OCI-M2 (cell line): ENCODE results near the gene TBX6.
"Not testable (repeated sequence)": the region's sequence is repeated elsewhere in the genome, so short reads cannot be mapped to it uniquely, and the experiment has no call there.

Experiments
- DNase-seq: peaks from one replicate; lab custom pipeline; 2025; ENCODE audit not compliant: unreplicated experiment; lab: John Stamatoyannopoulos, UW

TBX6 gene

GRCh38 chr16:30091474-30092372 is at the start of gene TBX6:
TBX6 (minus strand) TSS chr16:30091924; CDS start chr16:30091193, 731 bp downstream.
- no peak for DNase-seq

GRCh38 chr16:30139583-30140481 is 48.1 kb upstream of the TBX6 start:
- no peak for DNase-seq

- no peak for DNase-seq
Observed at GRCh38 chr16:30137897-30138296, 46.2 kb upstream of the TBX6 start.

GRCh38 chr16:30136971-30137605 is 45.4 kb upstream of the TBX6 start:
- DNase-seq, result no peak

GRCh38 chr16:30132591-30132990 is 40.9 kb upstream of the TBX6 start:
- DNase-seq, result no peak

GRCh38 chr16:30131869-30132475 is 40.2 kb upstream of the TBX6 start:
- DNase-seq, result no peak

- no peak for DNase-seq
Observed at GRCh38 chr16:30127993-30128392, 36.3 kb upstream of the TBX6 start.

- not testable (repeated sequence) for DNase-seq
Observed at GRCh38 chr16:30125690-30126089, 34.0 kb upstream of the TBX6 start.

GRCh38 chr16:30124985-30125379 is 33.3 kb upstream of the TBX6 start:
- DNase-seq, result no peak

GRCh38 chr16:30122604-30123160 is 31.0 kb upstream of the TBX6 start:
- no peak for DNase-seq

GRCh38 chr16:30121741-30122571 is 30.2 kb upstream of the TBX6 start:
- no peak for DNase-seq

GRCh38 chr16:30120340-30121105 is 28.8 kb upstream of the TBX6 start:
- no peak for DNase-seq

GRCh38 chr16:30119428-30119827 is 27.7 kb upstream of the TBX6 start:
- DNase-seq, result no peak

GRCh38 chr16:30117768-30118167 is 26.0 kb upstream of the TBX6 start:
- DNase-seq, result no peak

- DNase-seq, result no peak
Observed at GRCh38 chr16:30116291-30117207, 24.8 kb upstream of the TBX6 start.

- no peak for DNase-seq
Observed at GRCh38 chr16:30115238-30115637, 23.5 kb upstream of the TBX6 start.

GRCh38 chr16:30114833-30115232 is 23.1 kb upstream of the TBX6 start:
- DNase-seq, result not testable (repeated sequence)

- DNase-seq, result no peak
Observed at GRCh38 chr16:30114411-30114810, 22.7 kb upstream of the TBX6 start.
